ENCODE data around the gene SND1.

DNA sequence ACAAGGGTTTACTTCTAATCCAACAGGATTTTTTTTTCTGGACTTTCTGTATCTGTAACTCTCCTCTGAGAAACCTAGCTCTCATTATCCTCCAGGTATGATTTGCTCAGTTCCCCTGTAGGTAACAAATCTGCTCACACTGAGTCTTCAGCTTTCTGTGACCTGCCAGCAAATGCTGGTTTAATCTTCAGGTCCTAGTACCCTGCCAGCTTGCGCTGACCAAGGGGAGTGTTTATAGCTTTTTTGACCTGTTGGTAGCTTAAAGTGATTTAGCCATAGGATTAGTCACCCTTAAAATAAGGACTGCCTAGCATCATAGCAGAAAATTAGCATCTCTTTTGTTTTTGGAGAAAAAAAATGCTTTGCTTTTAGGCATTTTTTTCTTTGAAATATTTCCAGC, 22.4 kb downstream of the SND1 start:
- TF ChIP-seq, protein P1, sequence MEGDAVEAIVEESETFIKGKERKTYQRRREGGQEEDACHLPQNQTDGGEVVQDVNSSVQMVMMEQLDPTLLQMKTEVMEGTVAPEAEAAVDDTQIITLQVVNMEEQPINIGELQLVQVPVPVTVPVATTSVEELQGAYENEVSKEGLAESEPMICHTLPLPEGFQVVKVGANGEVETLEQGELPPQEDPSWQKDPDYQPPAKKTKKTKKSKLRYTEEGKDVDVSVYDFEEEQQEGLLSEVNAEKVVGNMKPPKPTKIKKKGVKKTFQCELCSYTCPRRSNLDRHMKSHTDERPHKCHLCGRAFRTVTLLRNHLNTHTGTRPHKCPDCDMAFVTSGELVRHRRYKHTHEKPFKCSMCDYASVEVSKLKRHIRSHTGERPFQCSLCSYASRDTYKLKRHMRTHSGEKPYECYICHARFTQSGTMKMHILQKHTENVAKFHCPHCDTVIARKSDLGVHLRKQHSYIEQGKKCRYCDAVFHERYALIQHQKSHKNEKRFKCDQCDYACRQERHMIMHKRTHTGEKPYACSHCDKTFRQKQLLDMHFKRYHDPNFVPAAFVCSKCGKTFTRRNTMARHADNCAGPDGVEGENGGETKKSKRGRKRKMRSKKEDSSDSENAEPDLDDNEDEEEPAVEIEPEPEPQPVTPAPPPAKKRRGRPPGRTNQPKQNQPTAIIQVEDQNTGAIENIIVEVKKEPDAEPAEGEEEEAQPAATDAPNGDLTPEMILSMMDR (IDR thresholded peaks at IDR 0.05), result no peak
- no peak for TF ChIP-seq POLR2A (IDR thresholded peaks at IDR 0.05)
